Esophagus squamous epithelium (tissue), 4 donors: ENCODE data around the gene HEG1.

Experiments used
- CTCF ChIP-seq, 6 experiments: fragments of 450-650 bp in 4 of 6; fragments of 200-600 bp in 2 of 6; sonication (generic) in 2 of 6; IDR thresholded peaks; one replicate each; pipeline ENCODE4 v1.5.1; 2016 to 2019; ENCODE audit warnings: antibody characterized with exemption in 6 of 6, mild to moderate bottlenecking in 4 of 6, moderate library complexity in 4 of 6
- POLR2A ChIP-seq, 4 donors: fragments of 450-650 bp; IDR thresholded peaks; one replicate each; pipeline ENCODE4 v1.6.1; 2017; ENCODE audit warnings: antibody characterized with exemption in 4 of 4, mild to moderate bottlenecking in 4 of 4, moderate library complexity in 3 of 4

GRCh38 chr3:124966521-124967445 is 89.0 kb downstream of the HEG1 start:
- no peak for TF ChIP-seq CTCF (IDR thresholded peaks at IDR 0.05)
- TF ChIP-seq POLR2A (IDR thresholded peaks at IDR 0.05), result no peak
